ENCODE data around the gene DZANK1.
"Not testable (repeated sequence)": the region's sequence is repeated elsewhere in the genome, so short reads cannot be mapped to it uniquely, and the experiment has no call there.

The DZANK1 gene

DNA sequence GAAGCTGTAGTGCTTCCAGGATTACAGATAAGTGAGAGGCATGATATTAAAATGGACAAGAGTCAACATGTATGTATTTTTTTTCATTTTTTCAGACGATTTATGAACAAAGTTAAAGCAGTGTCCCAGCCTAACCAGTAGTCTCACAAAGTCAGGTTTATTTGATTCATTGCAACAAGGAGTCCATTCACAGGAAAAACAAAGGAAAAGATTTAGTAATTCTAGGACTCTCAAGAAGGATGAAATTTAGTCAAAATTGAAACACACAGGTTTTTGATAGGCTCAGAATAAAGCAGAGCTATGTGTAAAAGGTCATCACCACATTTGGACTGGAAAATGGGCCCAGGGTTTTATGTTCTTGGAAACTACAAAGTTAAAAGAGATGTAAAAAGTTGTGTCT, 94.5 kb downstream of the DZANK1 start:
- DNase-seq, result no peak

DNA sequence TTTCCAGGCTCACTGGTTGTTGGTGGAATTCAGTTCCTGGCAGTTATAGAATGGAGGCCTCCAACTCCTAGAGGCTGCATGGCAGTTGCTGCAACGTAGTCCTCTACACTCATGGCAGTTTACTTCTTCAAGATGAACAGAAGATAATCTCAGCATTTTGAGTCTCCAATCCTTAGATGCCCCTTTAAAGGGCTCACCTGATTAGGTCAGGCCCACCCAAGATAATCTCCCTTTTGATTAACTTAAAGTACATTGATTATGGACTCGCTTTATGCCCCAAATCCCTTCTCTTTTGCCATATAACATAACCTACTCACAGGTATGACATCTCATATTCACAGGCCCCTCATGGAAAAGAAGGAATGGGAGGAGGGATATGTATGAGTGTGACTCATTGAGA, 102.1 kb downstream of the DZANK1 start:
- no peak for DNase-seq

DNA sequence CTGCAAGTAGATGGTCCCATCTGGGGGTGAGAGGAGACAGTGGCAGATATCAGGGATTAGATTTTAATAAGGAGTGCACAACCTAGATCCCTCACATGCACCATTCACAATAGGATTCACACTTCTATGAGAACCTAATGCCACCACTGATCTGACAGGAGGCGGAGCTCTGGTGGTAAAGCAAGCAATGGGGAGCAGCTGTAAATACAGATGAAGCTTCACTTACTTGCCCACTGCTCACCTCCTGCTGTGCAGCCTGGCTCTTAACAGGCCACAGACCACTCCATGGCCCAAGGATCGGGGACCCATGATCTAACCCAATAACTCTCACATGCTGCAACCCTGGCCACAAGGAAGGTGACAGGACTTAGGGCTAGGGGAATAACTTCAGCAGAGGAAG, 103.1 kb downstream of the DZANK1 start:
- DNase-seq, result no peak

DNA sequence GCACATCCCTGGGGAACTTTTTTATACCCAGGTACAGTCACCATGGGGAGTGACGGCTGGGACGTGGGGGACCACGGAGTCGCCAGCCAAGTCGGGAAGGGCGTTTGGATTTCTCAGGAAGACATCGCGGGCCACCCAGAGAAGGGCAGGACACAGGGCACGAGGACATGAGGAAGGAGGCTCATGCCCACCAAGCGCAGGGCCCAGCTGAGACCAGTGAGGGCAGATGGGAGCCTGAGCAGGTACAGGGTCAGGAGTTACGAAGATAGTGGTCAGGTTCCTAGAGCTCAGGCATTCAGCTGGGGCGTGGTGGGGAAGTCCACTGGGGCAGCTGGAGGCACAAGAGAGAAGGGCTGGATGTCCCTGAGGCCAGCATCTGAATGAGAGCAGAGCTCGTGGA, 103.9 kb downstream of the DZANK1 start:
- DNase-seq, result no peak

DNA sequence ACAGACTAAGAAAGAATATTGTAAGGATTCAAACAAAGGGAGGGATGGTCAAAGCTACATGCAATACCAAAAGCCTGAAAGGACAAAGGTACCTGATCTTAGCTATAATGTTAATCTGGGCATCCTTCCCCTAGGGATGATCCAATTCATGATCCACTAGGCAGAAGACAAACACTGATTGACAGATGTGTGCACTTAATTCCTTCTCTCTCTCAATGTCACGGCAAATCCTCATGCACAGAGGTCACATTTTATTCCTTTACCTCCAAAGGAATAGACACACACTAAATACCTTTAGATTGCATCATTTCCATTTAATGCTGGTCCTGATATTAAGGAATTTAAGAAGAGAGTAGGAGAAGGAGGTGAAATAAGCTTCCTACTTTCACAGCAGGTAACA, 105.2 kb downstream of the DZANK1 start:
- DNase-seq, result no peak

DNA sequence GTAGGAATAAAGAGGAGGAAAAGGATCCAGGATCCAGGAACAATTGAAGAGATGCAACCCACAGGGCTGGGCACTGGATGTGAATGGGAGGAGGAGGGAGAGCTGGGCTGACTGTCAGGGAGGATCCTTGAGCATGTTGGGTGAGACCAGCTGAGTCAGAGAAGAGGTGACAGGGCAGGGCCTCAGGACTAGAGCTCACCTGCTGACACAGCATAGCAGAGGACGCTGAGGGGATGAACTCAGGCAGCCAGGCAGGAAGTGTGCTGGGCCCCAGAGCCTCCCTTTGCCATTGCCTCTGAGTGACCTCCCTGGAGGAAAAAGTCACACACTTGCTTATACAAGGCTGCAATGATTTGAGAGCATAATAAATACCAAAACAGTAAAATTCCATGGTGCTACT, 106.2 kb downstream of the DZANK1 start:
- DNase-seq, result no peak

DNA sequence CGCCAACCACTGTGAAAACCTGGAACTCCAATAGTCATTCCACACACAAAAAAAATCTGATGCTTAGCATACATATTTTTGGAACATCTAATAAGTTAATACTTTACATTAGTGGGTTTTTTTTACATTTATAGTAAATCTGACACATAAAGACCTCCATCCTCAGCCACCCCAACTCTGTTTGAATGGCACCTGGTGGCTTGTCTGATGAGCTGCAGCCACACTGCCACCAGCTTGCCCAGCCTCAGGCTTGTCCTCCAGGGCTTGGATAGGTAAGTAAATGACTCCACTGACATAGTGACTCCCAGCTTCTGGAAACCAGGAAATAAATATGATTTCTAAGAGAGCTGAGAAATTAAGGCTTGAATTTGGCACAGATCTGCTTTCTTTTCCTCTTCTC, 107.0 kb downstream of the DZANK1 start:
- no peak for DNase-seq

DNA sequence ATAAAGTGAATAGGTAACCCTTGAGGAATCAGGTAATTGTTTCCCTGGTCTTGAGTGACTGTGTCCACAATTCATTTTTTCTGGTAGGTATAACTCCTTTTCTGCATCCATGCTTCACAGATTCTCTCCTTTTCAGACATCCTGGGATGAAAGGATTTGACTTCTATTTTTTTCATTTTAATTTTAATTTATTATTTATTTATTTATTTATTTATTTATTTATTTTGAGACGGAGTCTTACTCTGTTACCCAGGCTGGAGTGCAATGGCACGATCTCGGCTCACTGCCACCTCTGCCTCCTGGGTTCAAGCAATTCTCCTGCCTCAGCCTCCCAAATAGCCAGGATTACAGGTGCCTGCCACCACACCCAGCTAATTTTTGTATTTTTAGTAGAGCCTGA, 117.1 kb downstream of the DZANK1 start:
- DNase-seq, result not testable (repeated sequence)

All from cortex of kidney (tissue), 1 donor.